GM23338 (cell line): Measurements from ENCODE around the gene RYR3. TPM values are rescaled to one million over a fixed set of nuclear protein-coding genes. Genes with fewer than 3 reads are reported as not detected.

Source experiments
- ATAC-seq: fragments of 200-7000 bp; cut with Tn5 transposase; 3 replicates; pipeline ENCODE4 v1.9.1; 2020
- DNase-seq: peaks from one replicate; pipeline ENCODE4 v3.0.0-alpha.2; 2015; ENCODE audit warnings: low spot score
- H2AFZ ChIP-seq: fragments of 200-600 bp; sonication (generic); 2 replicates; pipeline ENCODE4 v1.8.0; 2016; ENCODE audit warnings: antibody characterized with exemption, mild to moderate bottlenecking, moderate library complexity
- H3F3A ChIP-seq: fragments of 200-600 bp; sonication (generic); replicated peaks from 2 replicates; pipeline ENCODE4 v1.8.0; 2017; ENCODE audit warnings: antibody characterized with exemption, mixed run types, low read depth
- H3K27ac ChIP-seq: fragments of 200-600 bp; sonication (generic); 2 replicates; pipeline ENCODE4 v1.6.1; 2016; ENCODE audit warnings: low read depth
- H3K27me3 ChIP-seq: fragments of 200-600 bp; sonication (generic); 2 replicates; pipeline ENCODE4 v1.8.0; 2016; ENCODE audit warnings: mild to moderate bottlenecking, mixed run types, moderate library complexity; ENCODE audit not compliant: insufficient read depth
- H3K36me3 ChIP-seq: fragments of 200-600 bp; sonication (generic); 2 replicates; pipeline ENCODE4 v1.8.0; 2016; ENCODE audit warnings: mild to moderate bottlenecking; ENCODE audit not compliant: insufficient read depth
- H3K4me1 ChIP-seq: fragments of 200-600 bp; sonication (generic); 2 replicates; pipeline ENCODE4 v1.8.0; 2016; ENCODE audit warnings: mild to moderate bottlenecking, moderate library complexity; ENCODE audit not compliant: insufficient read depth
- H3K4me2 ChIP-seq: fragments of 200-600 bp; sonication (generic); 2 replicates; pipeline ENCODE4 v1.7.1; 2017; ENCODE audit warnings: mixed run types
- H3K4me3 ChIP-seq: fragments of 200-600 bp; sonication (generic); 2 replicates; pipeline ENCODE4 v1.6.1; 2016; ENCODE audit warnings: mixed run types
- H3K79me2 ChIP-seq: fragments of 200-600 bp; sonication (generic); replicated peaks from 2 replicates; pipeline ENCODE4 v1.8.0; 2017; ENCODE audit warnings: mild to moderate bottlenecking; ENCODE audit not compliant: insufficient read depth
- H3K9me2 ChIP-seq: fragments of 200-600 bp; sonication (generic); 2 replicates; pipeline ENCODE4 v1.8.0; 2017; ENCODE audit not compliant: insufficient read depth
- H4K20me1 ChIP-seq: fragments of 200-600 bp; sonication (generic); replicated peaks from 2 replicates; pipeline ENCODE4 v1.8.0; 2017; ENCODE audit warnings: mild to moderate bottlenecking; ENCODE audit not compliant: insufficient read depth
- H3K27ac Mint-ChIP-seq: 2 replicates; pipeline ENCODE4 v1.8.0; 2020; ENCODE audit warnings: inconsistent platforms, mild to moderate bottlenecking, moderate library complexity, mixed read lengths
- H3K27me3 Mint-ChIP-seq: 3 replicates; pipeline ENCODE4 v1.8.0; 2022; ENCODE audit warnings: low read depth, mild to moderate bottlenecking, moderate library complexity, mixed read lengths, inconsistent platforms; ENCODE audit not compliant: insufficient read depth, poor library complexity
- H3K36me3 Mint-ChIP-seq: 3 replicates; pipeline ENCODE4 v1.8.0; 2021; ENCODE audit warnings: low read depth, mild to moderate bottlenecking, inconsistent platforms, moderate library complexity, mixed read lengths
- H3K4me1 Mint-ChIP-seq: 3 replicates; pipeline ENCODE4 v1.8.0; 2020; ENCODE audit warnings: mild to moderate bottlenecking, inconsistent platforms, mixed read lengths
- H3K4me3 Mint-ChIP-seq: 3 replicates; pipeline ENCODE4 v1.8.0; 2021; ENCODE audit warnings: moderate library complexity, mild to moderate bottlenecking, inconsistent platforms, mixed read lengths
- H3K9me3 Mint-ChIP-seq: 3 replicates; pipeline ENCODE4 v1.8.0; 2020; ENCODE audit warnings: moderate library complexity, mild to moderate bottlenecking, inconsistent platforms, mixed read lengths
- CREB1 ChIP-seq: fragments of 250-450 bp; sonication (Bioruptor Pico); IDR thresholded peaks from 2 replicates; pipeline ENCODE4 v1.5.0; 2020; ENCODE audit warnings: low read depth, mild to moderate bottlenecking, moderate library complexity
- CTCF ChIP-seq, 2 experiments: fragments of 200-600 bp in 1 of 2; sonication (generic) in 1 of 2; conservative IDR thresholded peaks; 2 replicates each; pipeline versions ENCODE4 v1.5.1 to v1.6.1; 2016 to 2017; ENCODE audit warnings: antibody characterized with exemption in 2 of 2, low read depth in 2 of 2, mild to moderate bottlenecking in 2 of 2, moderate library complexity in 1 of 2
- ETS1 ChIP-seq: IDR thresholded peaks from 2 replicates; pipeline ENCODE4 v1.6.1; 2016; ENCODE audit warnings: antibody characterized with exemption
- EZH2 ChIP-seq: fragments of 200-600 bp; sonication (generic); IDR thresholded peaks from one replicate; pipeline ENCODE4 v1.8.0; 2017; ENCODE audit warnings: antibody characterized with exemption, mild to moderate bottlenecking, low read depth; ENCODE audit not compliant: unreplicated experiment
- EZH2phosphoT487 ChIP-seq: fragments of 200-600 bp; sonication (generic); IDR thresholded peaks from one replicate; pipeline ENCODE4 v1.8.1; 2018; ENCODE audit warnings: antibody characterized with exemption; ENCODE audit not compliant: unreplicated experiment
- JUNB ChIP-seq: IDR thresholded peaks from one replicate; pipeline ENCODE4 v1.6.1; 2016; ENCODE audit warnings: antibody characterized with exemption; ENCODE audit not compliant: unreplicated experiment
- REST ChIP-seq: IDR thresholded peaks from one replicate; pipeline ENCODE4 v1.6.1; 2018; ENCODE audit warnings: antibody characterized with exemption; ENCODE audit not compliant: unreplicated experiment
- STAT1 ChIP-seq: IDR thresholded peaks from one replicate; pipeline ENCODE4 v1.6.1; 2016; ENCODE audit warnings: antibody characterized with exemption; ENCODE audit not compliant: unreplicated experiment
- ZNF114 ChIP-seq: fragments of 250-450 bp; sonication (Bioruptor Pico); IDR thresholded peaks from 2 replicates; pipeline ENCODE4 v1.5.0; 2020; ENCODE audit warnings: mild to moderate bottlenecking, moderate library complexity
- ZNF331 ChIP-seq: fragments of 250-450 bp; sonication (Bioruptor Pico); IDR thresholded peaks from 2 replicates; pipeline ENCODE4 v1.5.0; 2020; ENCODE audit warnings: low read depth, mild to moderate bottlenecking, moderate library complexity
- polyA plus RNA-seq: library from polyadenylated mRNA; unstranded; fragments of >200 nt; fragmentation: Nextera tagmentation; extraction: Ambion mirVana; gene quantifications from 2 replicates; pipeline ENCODE4 v1.2.1, GENCODE V29; 2016
- total RNA-seq: library from RNA; depleted of rRNA; stranded (reverse); fragments of >200 nt; shearing (Covaris generic); gene quantifications from 2 replicates; pipeline ENCODE4 v1.2.3, GENCODE V29; 2014

RYR3 gene
- total and polyA plus RNA-seq, 2 experiments from 2014 or later: 1.1 to 1.2 TPM

GRCh38 chr15:33660151-33660550, 349.4 kb downstream of the RYR3 start:
- H4K20me1 ChIP-seq: no peaks in the 10 kb centered on the region
- Mint-ChIP-seq H3K27ac (no peak overlapping the region), H3K4me1 (no peaks in the 10 kb centered on the region), H3K9me3 (peaks cover 4% of the 10 kb centered on the region; the same call in 2 of the 3 replicates), H3K27me3 (peaks cover 2% of the 10 kb centered on the region), H3K4me3 (no peak overlapping the region), H3K36me3 (no peaks in the 10 kb centered on the region; the same call in 2 of the 3 replicates)
- H3K9me2 ChIP-seq: peaks cover 5% of the 10 kb centered on the region; the same call in 1 of the 2 replicates
- H3K27ac ChIP-seq: no peak overlapping the region
- no peaks in the 10 kb centered on the region for H3K4me1 ChIP-seq
- H3K4me3 ChIP-seq: no peak overlapping the region
- TF ChIP-seq ZNF331 (CRISPR knock-in tag) (no peak), CTCF (conservative IDR thresholded peaks at IDR 0.05; ENCODE audit: low read depth in 2 of 2) (no peak), EZH2phosphoT487 (no peak), EZH2 (no peak), REST (no peak)
- no peaks in the 10 kb centered on the region for H3K79me2 ChIP-seq
- no peak for ATAC-seq
- no peaks in the 10 kb centered on the region for H3F3A ChIP-seq
- H2AFZ ChIP-seq: no peak overlapping the region
- H3K36me3 ChIP-seq: no peaks in the 10 kb centered on the region
- no peak overlapping the region for H3K4me2 ChIP-seq
- no peaks in the 10 kb centered on the region for H3K27me3 ChIP-seq
- DNase-seq: no peak

- no peaks in the 10 kb centered on the region; the same call in 1 of the 2 replicates for H3K9me2 ChIP-seq
- no peaks in the 10 kb centered on the region for H3K36me3 Mint-ChIP-seq
- ATAC-seq (no peak), DNase-seq (no peak)
- no peaks in the 10 kb centered on the region for H3K79me2 ChIP-seq
- no peaks in the 10 kb centered on the region for H3K4me1 ChIP-seq
- peaks cover under 1% of the 10 kb centered on the region; the same call in 1 of the 3 replicates for H3K9me3 Mint-ChIP-seq
- no peak overlapping the region for H2AFZ ChIP-seq
- H3K4me1 Mint-ChIP-seq: no peaks in the 10 kb centered on the region
- no peaks in the 10 kb centered on the region for H3K36me3 ChIP-seq
- no peak overlapping the region for H3K27ac Mint-ChIP-seq
- no peaks in the 10 kb centered on the region for H3F3A ChIP-seq
- no peaks in the 10 kb centered on the region for H4K20me1 ChIP-seq
- no peaks in the 10 kb centered on the region for H3K27me3 Mint-ChIP-seq
- no peak overlapping the region for H3K4me3 Mint-ChIP-seq
- no peak overlapping the region for H3K27ac ChIP-seq
- H3K27me3 ChIP-seq: no peaks in the 10 kb centered on the region
- H3K4me3 ChIP-seq: no peak overlapping the region
- no peak overlapping the region for H3K4me2 ChIP-seq
- no peak for TF ChIP-seq STAT1
- no peak for TF ChIP-seq CTCF (conservative IDR thresholded peaks at IDR 0.05; ENCODE audit: low read depth in 2 of 2)
- TF ChIP-seq JUNB: no peak
- no peak for TF ChIP-seq ETS1
- TF ChIP-seq CREB1 (CRISPR knock-in tag): no peak
- TF ChIP-seq EZH2: no peak
- no peak for TF ChIP-seq ZNF114 (CRISPR knock-in tag)
- no peak for TF ChIP-seq REST
These were observed 351.2 kb downstream of the RYR3 start for GRCh38 chr15:33662014-33662413.
